Measurements from ENCODE around the gene ULK4. TPM values are rescaled to one million over a fixed set of nuclear protein-coding genes. Genes with fewer than 3 reads are reported as not detected.

The ULK4 gene
- total RNA-seq, 4 donors from 2014 or later = 8.4 to 43.8 (median 20.8) TPM

DNA sequence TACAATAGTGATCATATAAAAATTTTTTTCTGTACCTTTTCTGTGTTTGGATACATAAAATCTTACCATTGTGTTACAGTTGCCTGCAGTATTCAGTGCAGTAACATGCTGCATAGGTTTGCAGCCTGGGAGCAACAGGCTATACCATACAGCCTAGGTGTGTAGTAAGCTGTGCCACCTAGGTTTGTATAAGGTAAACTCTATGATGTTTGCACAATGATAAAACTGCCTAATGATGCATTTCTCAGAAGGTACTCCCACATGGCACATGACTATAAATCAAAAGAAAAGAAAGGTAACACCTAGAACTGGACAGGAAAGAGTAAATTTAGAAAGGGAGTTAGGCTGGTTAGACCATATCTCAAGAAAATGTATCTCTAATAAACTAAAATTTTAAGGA is 293.5 kb downstream of the ULK4 start:
- TF ChIP-seq POLR2A (IDR thresholded peaks at IDR 0.05) = no peak
- TF ChIP-seq CTCF (IDR thresholded peaks at IDR 0.05) = no peak
- DNase-seq = no peak
- no peaks in the 10 kb centered on the region for H3K27me3 ChIP-seq

DNA sequence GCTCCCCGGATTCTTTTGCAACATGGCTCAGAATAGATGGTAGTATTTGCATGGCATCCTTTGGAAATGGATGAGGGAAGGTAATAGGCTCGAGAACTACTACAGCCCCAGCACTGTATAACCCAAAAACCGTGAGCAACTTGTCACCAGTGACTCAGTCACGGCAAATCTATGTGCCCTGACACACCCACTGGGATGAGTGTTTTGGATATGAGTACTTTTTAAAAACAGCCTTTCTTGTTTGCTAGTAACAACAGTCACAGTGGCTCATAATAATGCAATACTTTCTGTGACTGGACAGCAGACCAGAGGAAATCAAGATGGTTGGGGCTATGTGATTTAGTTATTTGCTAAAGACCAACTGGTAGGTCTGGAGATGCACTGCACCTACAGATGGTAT is 299.6 kb downstream of the ULK4 start:
- Histone ChIP-seq H3K36me3 (no peaks in the 10 kb centered on the region), H3K4me1 (no peaks in the 10 kb centered on the region), H3K27ac (no peak overlapping the region), H3K27me3 (no peaks in the 10 kb centered on the region), H3K4me3 (no peak overlapping the region), H3K9me3 (no peaks in the 10 kb centered on the region)
- no peak for DNase-seq
- TF ChIP-seq CTCF (IDR thresholded peaks at IDR 0.05) (no peak), POLR2A (IDR thresholded peaks at IDR 0.05) (no peak)

More for the DNA sequence above, 293.5 kb downstream of the ULK4 start:
- no peak overlapping the region for H3K27ac ChIP-seq
- H3K9me3 ChIP-seq = no peaks in the 10 kb centered on the region
- no peak overlapping the region for H3K4me3 ChIP-seq
- H3K36me3 ChIP-seq = no peaks in the 10 kb centered on the region
- H3K4me1 ChIP-seq = no peaks in the 10 kb centered on the region

- no peak for DNase-seq
- TF ChIP-seq CTCF (IDR thresholded peaks at IDR 0.05) (no peak), POLR2A (IDR thresholded peaks at IDR 0.05) (no peak)
Observed at GRCh38 chr3:41661796-41662195, 300.1 kb downstream of the ULK4 start.

DNA sequence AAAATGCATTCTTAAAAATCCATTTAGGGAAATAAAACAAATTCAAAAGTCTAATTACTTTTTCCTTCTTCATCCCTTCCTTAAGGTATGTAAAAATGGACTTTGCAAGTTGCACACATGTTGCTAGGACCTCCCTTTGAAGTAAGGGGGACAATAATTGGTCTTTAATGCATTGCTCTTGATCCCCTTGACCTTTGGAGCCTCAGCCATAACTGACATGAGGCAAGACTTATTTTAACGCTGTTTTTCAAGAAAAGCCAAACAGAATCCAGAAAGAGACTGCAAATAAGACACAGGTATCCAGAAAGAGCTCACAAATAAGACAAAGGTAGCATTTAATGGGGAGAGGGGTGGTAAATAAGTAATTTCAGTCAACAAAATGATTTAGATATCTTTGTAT is 301.4 kb downstream of the ULK4 start:
- Histone ChIP-seq H3K9me3 (no peaks in the 10 kb centered on the region), H3K27me3 (no peaks in the 10 kb centered on the region), H3K27ac (no peak overlapping the region), H3K4me3 (no peak overlapping the region), H3K4me1 (no peaks in the 10 kb centered on the region), H3K36me3 (no peaks in the 10 kb centered on the region)
- no peak for DNase-seq
- TF ChIP-seq CTCF (IDR thresholded peaks at IDR 0.05) (no peak), POLR2A (IDR thresholded peaks at IDR 0.05) (no peak)

More at GRCh38 chr3:41661796-41662195, 300.1 kb downstream of the ULK4 start:
- Histone ChIP-seq H3K4me3 (no peak overlapping the region), H3K9me3 (no peaks in the 10 kb centered on the region), H3K4me1 (no peaks in the 10 kb centered on the region), H3K36me3 (no peaks in the 10 kb centered on the region), H3K27me3 (no peaks in the 10 kb centered on the region), H3K27ac (no peak overlapping the region)

- Histone ChIP-seq H3K27me3 (no peaks in the 10 kb centered on the region), H3K4me1 (no peaks in the 10 kb centered on the region), H3K4me3 (no peak overlapping the region), H3K36me3 (no peaks in the 10 kb centered on the region), H3K27ac (no peak overlapping the region), H3K9me3 (no peaks in the 10 kb centered on the region)
- DNase-seq = no peak
- no peak for TF ChIP-seq POLR2A (IDR thresholded peaks at IDR 0.05)
- no peak for TF ChIP-seq CTCF (IDR thresholded peaks at IDR 0.05)
Observed at GRCh38 chr3:41653571-41654239, 308.2 kb downstream of the ULK4 start.

- no peak for TF ChIP-seq CTCF (IDR thresholded peaks at IDR 0.05)
- no peak for TF ChIP-seq POLR2A (IDR thresholded peaks at IDR 0.05)
- Histone ChIP-seq H3K4me1 (no peaks in the 10 kb centered on the region), H3K9me3 (no peaks in the 10 kb centered on the region), H3K27me3 (no peaks in the 10 kb centered on the region), H3K36me3 (no peaks in the 10 kb centered on the region), H3K27ac (no peak overlapping the region), H3K4me3 (no peak overlapping the region)
- no peak for DNase-seq
Observed at GRCh38 chr3:41652931-41653330, 309.0 kb downstream of the ULK4 start.
